Stimulated activated CD8-positive, alpha-beta memory T cell treated with anti-CD3 and anti-CD28 coated beads, Interleukin-7, amount 100 ng/mL, for 48 hours (primary cell): ENCODE data around the gene FER1L5.

Experiments used
- DNase-seq, 2 donors: peaks; one replicate each; pipeline ENCODE4 v3.0.0-alpha.2; 2020; ENCODE audit warnings: low read depth in 1 of 2; ENCODE audit errors: extremely low read depth in 1 of 2

FER1L5 gene

GRCh38 chr2:96679848-96680247 is 37.3 kb downstream of the FER1L5 start:
- DNase-seq = no peak

DNA sequence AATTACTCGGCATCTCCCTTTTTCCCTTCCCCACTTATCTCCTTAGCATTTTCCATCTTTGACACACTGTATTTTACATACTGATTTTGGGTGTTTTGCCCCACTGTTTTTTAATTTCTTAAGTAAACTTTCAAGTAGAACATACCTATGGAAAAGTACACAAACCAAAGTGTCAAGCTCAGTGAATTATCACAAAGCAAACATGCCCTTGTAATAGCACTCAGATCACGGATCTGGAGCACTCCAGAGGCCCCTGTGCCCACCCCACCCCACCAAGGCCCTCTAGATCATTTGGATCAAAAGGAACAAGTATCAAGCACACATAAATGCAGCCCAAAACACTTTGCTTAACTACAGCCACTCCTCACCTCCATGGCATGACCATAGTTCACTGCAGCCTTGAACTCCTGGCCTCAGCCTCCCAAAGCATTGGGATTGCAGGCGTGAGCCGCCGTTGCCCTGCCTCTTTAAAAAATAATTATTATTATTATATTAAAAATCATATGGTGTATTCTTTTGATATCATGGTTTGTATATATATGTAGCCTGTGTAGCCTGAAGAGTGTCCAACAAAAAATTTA is 38.1 kb downstream of the FER1L5 start:
- DNase-seq = no peak

DNA sequence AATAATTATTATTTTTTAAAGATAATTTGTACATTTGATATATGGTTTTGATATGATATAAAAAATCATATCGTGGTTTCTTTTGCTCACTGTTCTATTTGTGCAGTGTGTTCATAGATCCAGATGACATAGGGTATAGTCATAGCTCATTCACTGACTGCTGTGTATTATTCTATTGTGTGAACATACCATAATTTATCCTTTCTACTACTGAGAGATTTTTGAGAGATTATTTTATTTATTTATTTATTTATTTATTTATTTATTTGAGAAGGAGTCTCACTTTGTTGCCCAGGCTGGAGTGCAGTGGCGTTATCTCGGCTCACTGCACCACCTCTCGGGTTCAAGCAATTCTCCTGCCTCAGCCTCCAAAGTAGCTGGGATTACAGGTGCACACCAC is 39.0 kb downstream of the FER1L5 start:
- DNase-seq = no peak

DNA sequence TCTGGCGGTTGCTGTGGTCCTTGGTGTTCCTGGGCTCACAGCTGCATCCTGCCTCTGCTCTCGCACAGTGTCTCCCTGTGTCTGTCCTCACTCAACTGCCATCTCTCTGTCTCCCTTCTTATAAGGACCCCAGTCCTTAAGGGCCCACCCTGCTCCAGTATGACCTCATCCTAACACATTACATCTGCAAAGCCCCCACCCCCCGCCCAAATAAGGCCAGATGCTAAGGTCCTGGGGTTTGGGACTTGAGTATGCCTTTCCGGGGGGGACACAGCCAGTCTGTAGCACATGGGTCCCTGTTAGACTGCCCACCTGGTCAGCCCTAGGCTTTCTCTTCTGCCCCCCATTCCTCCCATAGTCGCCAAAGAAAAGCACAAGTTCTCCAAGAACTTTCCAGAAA is 40.7 kb downstream of the FER1L5 start:
- no peak for DNase-seq

DNA sequence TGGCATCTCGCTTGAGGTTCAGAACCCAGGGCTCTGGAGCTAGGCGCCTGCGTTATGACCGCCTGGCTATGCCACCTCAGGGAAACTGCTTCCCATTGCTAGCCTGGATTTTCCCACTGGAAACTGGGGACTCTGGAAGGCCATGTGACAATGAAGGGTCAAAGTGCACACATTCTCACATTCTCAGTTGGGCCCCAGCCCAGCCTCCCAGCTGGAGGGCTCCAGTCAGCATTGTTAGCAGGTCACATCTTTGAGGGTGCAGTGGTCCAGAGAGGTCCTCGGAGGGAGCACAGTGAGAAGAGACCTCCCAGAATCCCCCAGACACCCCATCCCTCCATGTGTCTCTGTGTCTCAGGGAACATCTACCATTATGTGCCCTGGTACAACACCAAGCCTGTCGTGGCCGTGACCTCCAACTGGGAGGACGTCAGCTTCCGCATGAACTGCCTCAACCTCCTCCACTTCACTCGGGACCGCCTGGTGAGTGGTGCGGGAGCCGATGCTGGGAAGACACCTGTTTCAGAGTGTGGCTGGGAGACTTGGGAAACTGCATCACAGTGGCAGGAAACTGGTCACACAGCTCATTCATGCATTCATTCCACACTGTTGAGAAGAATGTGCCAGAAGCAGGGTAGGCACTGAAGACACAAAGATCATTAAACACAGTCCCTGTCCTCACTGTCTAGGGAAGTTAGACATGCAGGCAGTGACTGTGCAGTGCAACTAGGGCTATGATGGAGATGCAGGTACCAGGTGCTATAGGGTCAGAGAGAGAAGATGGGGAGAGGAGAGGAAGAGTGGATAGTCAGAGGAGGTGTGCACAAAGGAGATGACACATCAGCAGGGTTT is 41.6 kb downstream of the FER1L5 start:
- DNase-seq = no peak

- DNase-seq = no peak
Measured at GRCh38 chr2:96684883-96685576, 42.5 kb downstream of the FER1L5 start.

DNA sequence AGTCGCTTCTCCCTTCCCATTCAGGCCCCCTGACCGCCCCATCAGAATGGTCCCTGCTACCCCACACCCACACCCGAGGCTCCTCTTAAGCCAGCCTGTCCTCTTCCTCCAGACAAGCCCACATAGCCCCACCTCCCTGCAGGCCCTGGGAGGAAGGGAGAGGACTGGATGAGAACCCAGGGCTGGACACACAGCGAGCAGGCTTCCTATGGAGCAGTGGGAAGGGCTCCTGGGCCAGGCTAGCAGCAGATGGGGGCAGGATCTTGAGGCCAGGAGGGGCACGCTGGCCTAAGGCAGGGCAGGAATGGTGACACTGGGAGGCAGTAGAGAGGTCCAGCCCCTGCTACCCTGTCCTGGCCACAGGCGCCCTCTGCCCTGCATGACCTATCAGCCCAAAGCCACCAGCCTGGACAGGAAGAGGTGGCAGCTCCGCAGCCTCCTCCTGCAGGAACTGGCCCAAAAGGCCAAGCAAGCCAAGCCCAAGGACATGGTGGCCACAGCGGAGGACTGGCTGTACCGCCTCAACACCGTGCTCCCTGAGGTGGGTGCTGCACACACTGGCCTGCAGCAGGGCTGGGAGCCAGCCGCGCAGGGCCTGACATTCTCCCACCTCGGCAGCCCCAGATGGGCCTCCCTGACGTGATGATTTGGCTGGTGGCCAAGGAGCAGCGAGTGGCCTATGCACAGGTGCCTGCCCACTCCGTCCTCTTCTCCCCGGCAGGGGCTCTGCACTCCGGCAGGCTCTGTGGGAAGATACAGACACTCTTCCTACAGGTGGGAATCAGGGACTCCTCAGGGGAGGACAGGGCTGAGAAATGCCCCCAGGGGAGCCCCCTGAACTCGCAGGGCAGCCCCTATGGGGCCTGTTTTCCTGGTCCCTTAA is 43.3 kb downstream of the FER1L5 start:
- no peak for DNase-seq

DNA sequence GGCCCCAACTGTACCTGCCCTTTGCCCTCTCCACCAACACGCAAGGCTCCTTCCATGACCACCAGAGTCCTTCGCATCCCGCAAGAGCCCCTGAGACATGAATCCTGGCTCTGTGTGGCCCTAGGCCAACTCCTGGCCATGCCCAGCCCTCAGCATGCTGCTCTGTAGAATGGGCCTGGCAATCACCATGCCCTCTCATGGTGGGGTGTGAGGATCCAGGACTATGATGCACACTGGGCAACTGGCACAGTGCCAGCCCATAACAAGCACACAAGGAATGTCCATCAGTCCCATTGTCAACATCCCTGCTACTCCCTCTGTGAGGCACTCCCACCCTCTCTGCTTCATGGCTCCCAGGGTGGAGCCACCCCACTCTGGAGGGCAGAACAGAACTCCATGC is 44.7 kb downstream of the FER1L5 start:
- no peak for DNase-seq

DNA sequence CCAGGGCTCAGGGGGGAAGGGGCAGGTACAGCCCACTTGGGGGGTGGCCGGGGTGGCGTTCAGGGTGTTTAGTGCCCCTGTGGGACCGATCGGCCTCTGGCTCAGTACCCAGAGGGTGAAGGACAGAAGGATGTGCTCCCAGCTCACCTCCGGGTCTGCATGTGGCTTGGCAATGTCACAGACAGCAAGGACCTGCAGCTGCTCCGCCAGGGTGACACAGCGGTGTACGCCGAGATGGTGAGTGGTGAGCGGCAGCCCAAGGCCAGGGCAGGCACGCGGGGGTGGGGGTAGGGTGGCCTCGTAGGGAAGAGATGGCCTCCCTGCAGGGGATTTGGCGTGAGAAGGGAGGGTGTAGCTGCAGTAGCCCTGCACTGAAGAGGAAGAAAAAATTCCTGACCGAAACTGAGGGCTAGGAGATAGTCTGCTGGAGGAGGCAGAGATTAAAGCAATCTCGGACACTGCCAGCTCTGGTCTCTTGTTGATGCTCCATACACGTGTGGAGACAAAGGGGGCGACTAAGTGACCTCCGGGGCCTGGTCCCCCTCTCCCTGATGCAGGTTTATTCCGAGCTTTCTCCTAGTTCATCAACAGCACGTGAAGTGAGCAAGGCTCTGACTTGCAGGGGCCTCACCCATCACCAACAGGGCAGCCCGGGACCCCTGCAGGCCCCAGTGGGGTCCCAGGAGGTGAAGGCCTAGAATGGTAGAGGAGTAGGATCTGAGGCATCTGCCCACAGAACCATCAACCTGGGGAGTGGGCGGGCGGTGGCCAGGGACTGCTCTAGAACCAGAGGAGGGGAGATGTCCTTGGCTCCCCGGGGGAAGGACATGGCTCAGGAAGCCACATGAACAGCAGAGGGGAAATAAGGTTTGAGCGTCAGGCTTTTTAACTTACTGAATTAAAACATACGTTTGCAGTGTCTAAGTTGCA is 45.4 kb downstream of the FER1L5 start:
- no peak for DNase-seq

GRCh38 chr2:96688649-96689430 is 46.3 kb downstream of the FER1L5 start:
- no peak for DNase-seq

DNA sequence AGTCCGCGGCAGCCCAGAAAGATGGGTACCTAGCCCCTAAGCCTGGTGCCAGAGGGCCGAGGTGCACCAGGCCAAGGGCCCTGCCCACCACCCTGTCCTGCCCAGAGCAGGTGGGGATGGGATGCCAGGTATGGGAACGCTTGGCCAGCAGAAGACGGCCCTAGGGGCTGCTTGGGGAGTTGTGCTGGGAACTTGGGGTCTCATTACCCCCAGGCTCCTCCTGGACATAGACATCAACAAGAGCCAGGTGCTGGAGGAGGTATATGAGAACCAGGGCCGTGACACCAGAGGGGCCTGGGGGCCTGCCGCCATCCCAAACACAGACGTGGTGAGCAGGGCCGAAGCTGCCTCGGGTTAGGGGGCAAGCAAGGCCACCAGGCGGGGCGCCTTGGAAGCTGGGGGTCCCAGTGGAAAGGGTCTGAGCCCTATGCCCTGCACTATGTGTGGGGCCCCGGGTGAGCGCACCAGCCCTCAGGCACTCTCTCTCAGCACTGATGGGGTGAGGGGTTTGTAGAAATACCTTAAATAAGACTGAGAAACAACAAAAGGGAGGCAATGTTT is 46.9 kb downstream of the FER1L5 start:
- no peak for DNase-seq

- DNase-seq = no peak
Measured at GRCh38 chr2:96690306-96691021, 47.9 kb downstream of the FER1L5 start.

GRCh38 chr2:96691022-96691612 is 48.6 kb downstream of the FER1L5 start:
- DNase-seq = no peak

GRCh38 chr2:96692094-96692971 is 49.8 kb downstream of the FER1L5 start:
- DNase-seq = no peak

DNA sequence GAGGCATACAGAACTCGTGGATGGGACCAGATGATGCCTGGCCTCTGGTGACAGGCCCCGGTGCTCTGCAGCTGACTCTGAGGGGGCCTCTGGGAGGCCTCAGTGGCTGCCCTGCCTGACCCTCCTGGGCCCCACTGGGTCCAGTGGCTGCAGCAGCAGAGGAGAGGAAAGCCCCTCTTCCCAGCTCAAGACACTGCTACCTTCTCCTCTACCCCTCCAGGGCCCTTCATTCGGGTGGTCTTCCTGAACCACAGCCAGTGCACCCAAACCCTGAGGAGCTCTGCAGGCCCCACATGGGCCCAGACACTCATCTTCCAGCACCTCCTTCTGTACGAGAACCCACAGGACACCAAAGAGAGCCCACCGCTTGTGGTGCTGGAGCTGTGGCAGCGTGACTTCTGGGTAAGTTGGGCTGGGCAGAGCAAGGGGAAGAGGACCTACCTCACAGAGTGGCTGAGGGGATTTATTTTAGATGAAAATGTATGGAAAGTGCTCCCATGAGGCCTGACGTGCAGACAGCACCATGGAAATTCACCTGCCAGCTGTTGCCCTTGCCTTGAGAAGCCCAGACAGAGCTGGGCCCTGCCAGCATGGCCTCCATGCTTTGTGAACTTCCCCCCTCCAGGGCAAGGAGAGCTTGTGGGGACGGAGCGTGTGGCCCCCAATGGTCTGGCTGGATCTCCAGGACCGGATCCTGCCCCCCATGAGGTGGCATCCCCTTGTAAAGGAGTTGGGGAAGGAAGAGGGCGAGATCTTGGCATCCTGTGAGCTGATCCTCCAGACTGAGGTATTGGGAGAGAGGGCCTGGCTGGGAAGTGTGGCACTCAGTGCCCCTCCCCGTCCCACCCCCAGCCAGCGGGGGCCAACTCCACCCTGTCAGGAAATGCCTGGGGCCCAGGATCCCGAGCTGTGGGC is 51.0 kb downstream of the FER1L5 start:
- DNase-seq = no peak

GRCh38 chr2:96694279-96694678 is 51.7 kb downstream of the FER1L5 start:
- no peak for DNase-seq
